Heart left ventricle (tissue), 13 donors: ENCODE measurements around the gene MB21D2.

ENCODE experiments used
- CTCF ChIP-seq, 12 donors: fragments of 200-600 bp; sonication (generic) in 4 of 12; IDR thresholded peaks; one replicate each; pipeline versions ENCODE4 v1.5.0 to v1.8.0; 2018 to 2022; ENCODE audit warnings: antibody characterized with exemption in 12 of 12, mild to moderate bottlenecking in 5 of 12
- POLR2A ChIP-seq, 2 donors: fragments of 450-650 bp; IDR thresholded peaks; one replicate each; pipeline ENCODE4 v1.6.1; 2017; ENCODE audit warnings: antibody characterized with exemption in 2 of 2, mild to moderate bottlenecking in 2 of 2, moderate library complexity in 2 of 2
- donor health status: ischemic (EF 13 %, LVEDD 7.1; RV severe dilation, severe dysfunction).
- donor health status: DM: no; HTN: yes; CAD: no.
- donor health status: DM: no; HTN: no; CAD: no.
- donor health status: ischemic (EF 25% LVEDD 6.9; RV normal size, moderate dysfunction).
- donor health status: ischemic (EF 25% LVEDD 5.7; RV mildly dilated, moderate dysfunction).
- donor health status: ischemic (EF 35%, LVEDD 5.7; RV mildly dilated, moderate dysfunction).
- donor health status: nonischemic (EF 11% LVEDD 7.7; RV severe dilation, severe dysfunction).
- donor health status: DM: yes; HTN: yes; CAD: no.
- donor health status: PGD.
- donor health status: ischemic (EF 29% LVEDD 5.4; RV normal size, mild dysfunction).
- donor health status: nonischemic (EF 23%, LVEDD 6.1; RV moderate dilation, normal function).

GRCh38 chr3:192812743-192813383, 104.8 kb downstream of the MB21D2 start:
- TF ChIP-seq CTCF (IDR thresholded peaks at IDR 0.05) (peak; percentile 49 to 74 (median 66)), POLR2A (IDR thresholded peaks at IDR 0.05) (no peak)
